Astrocyte of the spinal cord (primary cell): ENCODE results near the gene ARCN1.
"Not testable (repeated sequence)": the region's sequence is repeated elsewhere in the genome, so short reads cannot be mapped to it uniquely, and the experiment has no call there.

ENCODE experiments used
- DNase-seq: peaks from one replicate; pipeline ENCODE4 v3.0.0; 2011; ENCODE audit warnings: low read depth, low spot score
- H3K4me3 ChIP-seq: 2 replicates; pipeline ENCODE4 v1.5.1; 2011; ENCODE audit warnings: low read depth, mild to moderate bottlenecking, low read length, moderate library complexity
- CTCF ChIP-seq: IDR thresholded peaks from 2 replicates; pipeline ENCODE4 v1.5.1; 2012; ENCODE audit warnings: low read depth, mild to moderate bottlenecking, low read length, inconsistent platforms
- in situ Hi-C: cut with HindIII; loops from 2 replicates; pipeline ENCODE4 v1.10.0; 2017; ENCODE audit warnings: low sequenced_read_pairs

The ARCN1 gene

GRCh38 chr11:118609380-118610224 lies 37.4 kb downstream of the ARCN1 start:
- DNase-seq = peak; percentile 22
- peak overlapping the region; percentile 27 for H3K4me3 ChIP-seq
- in situ Hi-C loops = no loop called here
- TF ChIP-seq CTCF = no peak

GRCh38 chr11:118610225-118610772 lies 38.1 kb downstream of the ARCN1 start:
- in situ Hi-C loops = no loop called here
- DNase-seq = no peak
- peak overlapping the region; percentile 27 for H3K4me3 ChIP-seq
- TF ChIP-seq CTCF = no peak

GRCh38 chr11:118610773-118611432 lies 38.7 kb downstream of the ARCN1 start:
- in situ Hi-C loops = no loop called here
- peak; percentile 51 for DNase-seq
- H3K4me3 ChIP-seq = peak overlapping the region; percentile 27
- peak; percentile 87 for TF ChIP-seq CTCF

GRCh38 chr11:118611433-118611795 lies 39.2 kb downstream of the ARCN1 start:
- H3K4me3 ChIP-seq, in situ Hi-C loops, DNase-seq: not testable (repeated sequence)

GRCh38 chr11:118612378-118612777 lies 40.2 kb downstream of the ARCN1 start:
- TF ChIP-seq CTCF = no peak
- no peak for DNase-seq
- in situ Hi-C loops = no loop called here
- H3K4me3 ChIP-seq = no peak overlapping the region

- no peak overlapping the region for H3K4me3 ChIP-seq
- in situ Hi-C loops = no loop called here
- no peak for DNase-seq
- TF ChIP-seq CTCF = no peak
These were observed 42.3 kb downstream of the ARCN1 start for GRCh38 chr11:118614511-118614910.
